ENCODE measurements around the gene CTSK.

The CTSK gene

DNA sequence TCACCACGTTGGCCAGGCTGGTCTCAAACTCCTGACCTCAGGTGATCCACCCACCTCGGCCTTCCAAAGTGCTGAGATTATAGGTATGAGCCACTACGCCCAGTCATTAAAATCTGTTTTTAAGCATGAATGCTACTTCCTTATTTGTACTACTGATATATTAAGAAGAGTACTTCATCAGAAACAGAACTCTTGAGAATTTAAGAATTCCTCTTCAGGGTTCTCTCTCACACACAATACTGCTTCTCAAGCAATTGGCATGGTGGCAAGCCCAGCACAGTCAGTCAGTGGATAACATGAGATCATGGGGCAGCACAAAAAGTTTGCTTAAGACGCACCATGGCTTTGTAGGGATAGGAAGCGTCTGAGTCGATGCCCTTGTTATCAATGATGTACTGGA, 56.6 kb downstream of the CTSK start:
- DNase-seq, result no peak

DNA sequence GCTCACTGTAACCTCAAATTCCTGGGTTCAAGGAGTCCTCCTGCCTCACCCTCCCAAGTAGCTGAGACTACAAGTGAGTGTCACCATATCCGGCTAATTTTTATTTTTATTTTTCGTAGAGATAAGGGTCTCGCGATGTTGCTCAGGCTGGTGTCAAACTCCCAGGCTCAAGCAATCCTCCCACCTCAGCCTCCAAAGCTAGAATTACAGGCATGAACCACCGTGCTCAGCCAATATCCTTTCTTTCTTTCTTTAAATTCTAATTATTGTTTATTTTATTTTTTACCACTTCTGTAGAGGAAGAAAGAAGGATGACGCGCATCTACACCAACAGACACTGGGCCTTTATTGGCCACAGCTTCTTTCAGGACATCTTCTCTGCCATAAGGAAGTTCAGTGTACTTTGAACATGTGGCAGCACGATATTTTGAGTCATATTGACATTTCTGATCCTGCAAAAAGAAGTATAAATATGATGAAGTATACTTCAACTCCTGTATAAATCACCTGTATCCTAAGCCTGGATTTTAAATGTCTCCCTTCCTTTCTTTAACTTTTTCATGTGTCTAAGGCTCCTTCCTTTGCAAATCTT, 58.2 kb downstream of the CTSK start:
- DNase-seq, result no peak

DNA sequence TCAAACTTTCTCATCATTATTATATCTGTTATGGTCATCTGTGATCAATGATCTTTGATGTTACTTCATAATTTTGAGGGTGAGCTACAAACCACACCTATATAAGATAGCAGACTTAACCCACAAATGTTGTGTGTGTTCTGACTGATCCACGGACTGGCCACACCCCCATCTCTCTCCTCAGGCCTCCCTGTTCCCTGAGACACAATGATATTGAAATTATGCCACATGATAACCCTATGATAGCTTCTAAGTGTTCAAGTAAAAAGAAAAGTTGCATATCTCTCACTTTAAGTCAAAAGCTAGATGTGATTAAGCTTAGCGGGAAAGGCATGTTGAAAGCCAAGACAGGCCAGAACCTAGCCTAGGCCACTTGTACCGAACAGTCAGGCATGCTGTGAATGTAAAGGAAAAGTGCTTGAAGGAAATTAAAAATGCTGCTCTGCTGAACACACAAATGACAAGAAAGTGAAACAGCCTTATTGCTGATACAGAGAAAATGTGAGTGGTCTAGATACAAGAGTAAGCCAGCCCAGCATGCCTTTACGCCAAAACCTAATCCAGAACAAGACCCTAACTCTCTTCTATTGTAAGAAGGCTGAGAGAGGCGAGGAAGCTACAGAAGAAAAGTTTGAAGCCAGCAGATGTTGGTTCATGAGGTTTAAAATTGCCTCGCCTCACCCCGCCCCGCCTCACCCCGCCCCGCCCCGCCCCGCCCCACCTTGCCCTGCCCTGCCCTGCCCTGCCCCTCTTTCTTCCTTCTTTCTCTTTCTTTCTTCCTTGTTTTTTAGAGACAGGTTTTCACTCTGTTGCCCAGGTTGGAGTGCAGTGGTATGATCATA, 59.0 kb downstream of the CTSK start:
- no peak for DNase-seq

Measured in NCI-H526 treated with DMSO at 0.1 percent for 48 hours (cell line).